Measurements from ENCODE around the gene ATXN3L.

DNA sequence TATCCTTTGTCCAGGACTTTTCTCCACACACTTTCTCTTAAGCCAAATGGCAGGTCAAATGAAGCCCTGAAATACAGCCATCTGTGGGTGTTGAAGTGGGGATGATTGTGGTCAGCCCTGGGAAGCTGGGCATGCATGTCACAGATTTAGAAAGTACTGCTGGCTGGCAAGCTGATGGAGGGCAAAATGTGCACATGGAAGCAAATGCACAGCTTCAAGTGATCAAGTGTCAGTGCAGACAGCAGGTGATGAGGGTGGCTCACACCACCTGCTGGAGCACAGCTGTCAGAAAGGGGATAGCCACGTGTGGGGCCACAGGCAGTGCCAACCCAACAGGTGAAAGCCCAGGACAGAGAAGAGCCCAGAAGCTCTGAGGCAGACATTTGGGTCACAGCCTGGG is 40.3 kb upstream of the ATXN3L start:
- TF ChIP-seq, protein P1, sequence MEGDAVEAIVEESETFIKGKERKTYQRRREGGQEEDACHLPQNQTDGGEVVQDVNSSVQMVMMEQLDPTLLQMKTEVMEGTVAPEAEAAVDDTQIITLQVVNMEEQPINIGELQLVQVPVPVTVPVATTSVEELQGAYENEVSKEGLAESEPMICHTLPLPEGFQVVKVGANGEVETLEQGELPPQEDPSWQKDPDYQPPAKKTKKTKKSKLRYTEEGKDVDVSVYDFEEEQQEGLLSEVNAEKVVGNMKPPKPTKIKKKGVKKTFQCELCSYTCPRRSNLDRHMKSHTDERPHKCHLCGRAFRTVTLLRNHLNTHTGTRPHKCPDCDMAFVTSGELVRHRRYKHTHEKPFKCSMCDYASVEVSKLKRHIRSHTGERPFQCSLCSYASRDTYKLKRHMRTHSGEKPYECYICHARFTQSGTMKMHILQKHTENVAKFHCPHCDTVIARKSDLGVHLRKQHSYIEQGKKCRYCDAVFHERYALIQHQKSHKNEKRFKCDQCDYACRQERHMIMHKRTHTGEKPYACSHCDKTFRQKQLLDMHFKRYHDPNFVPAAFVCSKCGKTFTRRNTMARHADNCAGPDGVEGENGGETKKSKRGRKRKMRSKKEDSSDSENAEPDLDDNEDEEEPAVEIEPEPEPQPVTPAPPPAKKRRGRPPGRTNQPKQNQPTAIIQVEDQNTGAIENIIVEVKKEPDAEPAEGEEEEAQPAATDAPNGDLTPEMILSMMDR (IDR thresholded peaks at IDR 0.05; ENCODE audit: low read depth, low read length, missing input control): no peak
- TF ChIP-seq JUND (IDR thresholded peaks at IDR 0.05) (no peak), SP1 (IDR thresholded peaks at IDR 0.05) (no peak), GABPA (IDR thresholded peaks at IDR 0.05 in 1 of 2, conservative IDR thresholded peaks at IDR 0.05 in 1 of 2) (no peak), NR2F2 (IDR thresholded peaks at IDR 0.05) (no peak), FOXA1 (IDR thresholded peaks at IDR 0.05) (no peak), RAD21 (IDR thresholded peaks at IDR 0.05) (no peak), YY1 (IDR thresholded peaks at IDR 0.05) (no peak), EGR1 (IDR thresholded peaks at IDR 0.05; ENCODE audit: low read depth in 2 of 2) (no peak)
- TF ChIP-seq, protein P2, sequence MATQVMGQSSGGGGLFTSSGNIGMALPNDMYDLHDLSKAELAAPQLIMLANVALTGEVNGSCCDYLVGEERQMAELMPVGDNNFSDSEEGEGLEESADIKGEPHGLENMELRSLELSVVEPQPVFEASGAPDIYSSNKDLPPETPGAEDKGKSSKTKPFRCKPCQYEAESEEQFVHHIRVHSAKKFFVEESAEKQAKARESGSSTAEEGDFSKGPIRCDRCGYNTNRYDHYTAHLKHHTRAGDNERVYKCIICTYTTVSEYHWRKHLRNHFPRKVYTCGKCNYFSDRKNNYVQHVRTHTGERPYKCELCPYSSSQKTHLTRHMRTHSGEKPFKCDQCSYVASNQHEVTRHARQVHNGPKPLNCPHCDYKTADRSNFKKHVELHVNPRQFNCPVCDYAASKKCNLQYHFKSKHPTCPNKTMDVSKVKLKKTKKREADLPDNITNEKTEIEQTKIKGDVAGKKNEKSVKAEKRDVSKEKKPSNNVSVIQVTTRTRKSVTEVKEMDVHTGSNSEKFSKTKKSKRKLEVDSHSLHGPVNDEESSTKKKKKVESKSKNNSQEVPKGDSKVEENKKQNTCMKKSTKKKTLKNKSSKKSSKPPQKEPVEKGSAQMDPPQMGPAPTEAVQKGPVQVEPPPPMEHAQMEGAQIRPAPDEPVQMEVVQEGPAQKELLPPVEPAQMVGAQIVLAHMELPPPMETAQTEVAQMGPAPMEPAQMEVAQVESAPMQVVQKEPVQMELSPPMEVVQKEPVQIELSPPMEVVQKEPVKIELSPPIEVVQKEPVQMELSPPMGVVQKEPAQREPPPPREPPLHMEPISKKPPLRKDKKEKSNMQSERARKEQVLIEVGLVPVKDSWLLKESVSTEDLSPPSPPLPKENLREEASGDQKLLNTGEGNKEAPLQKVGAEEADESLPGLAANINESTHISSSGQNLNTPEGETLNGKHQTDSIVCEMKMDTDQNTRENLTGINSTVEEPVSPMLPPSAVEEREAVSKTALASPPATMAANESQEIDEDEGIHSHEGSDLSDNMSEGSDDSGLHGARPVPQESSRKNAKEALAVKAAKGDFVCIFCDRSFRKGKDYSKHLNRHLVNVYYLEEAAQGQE (IDR thresholded peaks at IDR 0.05): no peak
- TF ChIP-seq, protein P3, sequence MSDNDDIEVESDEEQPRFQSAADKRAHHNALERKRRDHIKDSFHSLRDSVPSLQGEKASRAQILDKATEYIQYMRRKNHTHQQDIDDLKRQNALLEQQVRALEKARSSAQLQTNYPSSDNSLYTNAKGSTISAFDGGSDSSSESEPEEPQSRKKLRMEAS (IDR thresholded peaks at IDR 0.05): no peak
- TF ChIP-seq, protein P4, sequence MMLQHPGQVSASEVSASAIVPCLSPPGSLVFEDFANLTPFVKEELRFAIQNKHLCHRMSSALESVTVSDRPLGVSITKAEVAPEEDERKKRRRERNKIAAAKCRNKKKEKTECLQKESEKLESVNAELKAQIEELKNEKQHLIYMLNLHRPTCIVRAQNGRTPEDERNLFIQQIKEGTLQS (IDR thresholded peaks at IDR 0.05): no peak

Data from liver (tissue), 3 donors.